ENCODE measurements around the gene OPCML. TPM values are rescaled to one million over a fixed set of nuclear protein-coding genes. Genes with fewer than 3 reads are reported as not detected.
"Not testable (repeated sequence)": the region's sequence is repeated elsewhere in the genome, so short reads cannot be mapped to it uniquely, and the experiment has no call there.

Gene OPCML
- total RNA-seq, 1 donor from 2014 or later, result not detected

DNA sequence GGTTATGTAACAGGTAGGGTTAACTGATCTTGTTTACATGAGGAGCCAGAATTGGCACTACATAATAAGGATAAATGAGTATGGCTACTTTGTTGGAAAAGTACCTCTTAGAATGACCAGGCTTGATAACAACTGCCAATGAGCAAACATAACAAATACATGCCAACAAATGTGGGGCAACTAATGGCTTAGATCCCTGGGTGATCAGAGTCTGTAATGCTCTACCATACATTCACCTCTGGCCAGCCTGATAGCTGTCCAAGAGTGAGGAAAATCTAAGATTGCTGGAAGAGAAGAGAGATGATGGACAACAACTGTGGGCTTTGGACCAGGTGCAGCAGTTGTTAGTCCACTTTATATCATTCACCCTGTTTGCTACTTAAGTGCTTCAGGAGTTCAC is 1136.9 kb downstream of the OPCML start:
- intact Hi-C loops (cut with DNase I), result no loop called here
- Histone ChIP-seq H3K27me3 (no peaks in the 10 kb centered on the region), H3K4me1 (no peaks in the 10 kb centered on the region), H3K9me3 (peaks cover 0 to 5% of the 10 kb centered on the region in 2 donors), H3K4me3 (no peak overlapping the region), H3K36me3 (no peaks in the 10 kb centered on the region), H3K27ac (no peak overlapping the region)
- TF ChIP-seq, protein P1, sequence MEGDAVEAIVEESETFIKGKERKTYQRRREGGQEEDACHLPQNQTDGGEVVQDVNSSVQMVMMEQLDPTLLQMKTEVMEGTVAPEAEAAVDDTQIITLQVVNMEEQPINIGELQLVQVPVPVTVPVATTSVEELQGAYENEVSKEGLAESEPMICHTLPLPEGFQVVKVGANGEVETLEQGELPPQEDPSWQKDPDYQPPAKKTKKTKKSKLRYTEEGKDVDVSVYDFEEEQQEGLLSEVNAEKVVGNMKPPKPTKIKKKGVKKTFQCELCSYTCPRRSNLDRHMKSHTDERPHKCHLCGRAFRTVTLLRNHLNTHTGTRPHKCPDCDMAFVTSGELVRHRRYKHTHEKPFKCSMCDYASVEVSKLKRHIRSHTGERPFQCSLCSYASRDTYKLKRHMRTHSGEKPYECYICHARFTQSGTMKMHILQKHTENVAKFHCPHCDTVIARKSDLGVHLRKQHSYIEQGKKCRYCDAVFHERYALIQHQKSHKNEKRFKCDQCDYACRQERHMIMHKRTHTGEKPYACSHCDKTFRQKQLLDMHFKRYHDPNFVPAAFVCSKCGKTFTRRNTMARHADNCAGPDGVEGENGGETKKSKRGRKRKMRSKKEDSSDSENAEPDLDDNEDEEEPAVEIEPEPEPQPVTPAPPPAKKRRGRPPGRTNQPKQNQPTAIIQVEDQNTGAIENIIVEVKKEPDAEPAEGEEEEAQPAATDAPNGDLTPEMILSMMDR (IDR thresholded peaks at IDR 0.05), result no peak
- DNase-seq (ENCODE audit: low spot score in 2 of 2), result no peak

DNA sequence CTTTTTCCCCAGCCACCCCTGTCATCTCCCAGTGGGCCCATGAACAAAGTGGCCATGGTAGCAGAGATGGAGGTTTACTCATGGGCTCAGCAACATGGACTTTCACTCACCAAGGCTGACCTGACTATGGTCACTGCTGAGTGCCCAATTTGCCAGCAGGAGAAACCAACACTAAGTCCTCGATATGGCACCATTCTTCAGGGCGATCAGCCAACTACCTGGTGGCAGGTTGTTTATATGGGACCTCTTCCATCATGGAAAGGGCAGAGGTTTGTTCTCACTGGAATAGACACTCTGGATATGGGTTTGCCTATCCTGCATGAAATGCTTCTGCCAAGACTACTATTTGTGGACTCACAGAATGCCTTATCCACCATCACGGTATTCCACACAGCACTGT is 1152.8 kb downstream of the OPCML start:
- Histone ChIP-seq H3K9me3 (no peaks in the 10 kb centered on the region), H3K36me3 (no peaks in the 10 kb centered on the region), H3K4me1 (no peaks in the 10 kb centered on the region), H3K4me3 (no peak overlapping the region), H3K27ac (no peak overlapping the region), H3K27me3 (no peaks in the 10 kb centered on the region)
- TF ChIP-seq, protein P1 (IDR thresholded peaks at IDR 0.05), result no peak
- no peak for DNase-seq (ENCODE audit: low spot score in 2 of 2)
- intact Hi-C loops (cut with DNase I), result no loop called here

DNA sequence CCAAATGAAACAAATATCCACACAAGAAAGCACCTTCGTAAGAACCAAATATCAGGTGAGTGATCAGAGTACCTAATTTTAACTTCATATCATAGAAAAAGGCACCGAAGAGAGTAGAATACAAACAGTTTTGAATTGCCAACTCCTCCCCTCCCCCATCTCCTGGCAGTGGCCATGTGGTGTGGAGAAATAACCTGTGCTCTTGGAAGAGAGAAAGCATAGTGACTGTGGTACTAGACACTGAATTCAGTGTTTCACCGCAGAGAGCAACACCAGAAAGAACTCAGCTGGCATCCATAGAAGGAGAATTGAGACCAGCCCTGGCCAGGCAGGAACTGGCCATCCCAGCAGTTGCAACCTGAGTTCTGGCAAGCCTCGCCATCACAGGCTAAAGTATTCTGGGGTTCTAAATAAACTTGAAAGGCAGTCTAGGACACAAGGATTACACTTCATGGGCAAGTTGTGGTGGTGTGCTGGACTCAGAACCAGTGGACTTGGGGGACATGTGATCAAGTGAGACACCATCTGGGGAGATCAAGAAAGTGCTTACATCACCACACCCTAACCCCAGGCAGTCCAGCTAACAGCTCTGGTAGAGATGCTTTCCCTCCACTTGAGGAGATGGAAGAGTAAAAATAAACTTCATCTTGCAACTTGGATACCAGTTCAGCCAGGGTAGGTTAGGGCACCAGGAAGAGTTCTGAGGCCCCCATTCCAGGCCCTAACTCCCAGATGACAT is 1158.7 kb downstream of the OPCML start:
- intact Hi-C loops (cut with DNase I), result no loop called here
- TF ChIP-seq, protein P1 (IDR thresholded peaks at IDR 0.05), result no peak
- Histone ChIP-seq H3K4me3 (no peak overlapping the region), H3K27me3 (no peaks in the 10 kb centered on the region), H3K27ac (no peak overlapping the region), H3K36me3 (no peaks in the 10 kb centered on the region), H3K4me1 (no peaks in the 10 kb centered on the region), H3K9me3 (no peaks in the 10 kb centered on the region)
- DNase-seq (ENCODE audit: low spot score in 2 of 2), result no peak

DNA sequence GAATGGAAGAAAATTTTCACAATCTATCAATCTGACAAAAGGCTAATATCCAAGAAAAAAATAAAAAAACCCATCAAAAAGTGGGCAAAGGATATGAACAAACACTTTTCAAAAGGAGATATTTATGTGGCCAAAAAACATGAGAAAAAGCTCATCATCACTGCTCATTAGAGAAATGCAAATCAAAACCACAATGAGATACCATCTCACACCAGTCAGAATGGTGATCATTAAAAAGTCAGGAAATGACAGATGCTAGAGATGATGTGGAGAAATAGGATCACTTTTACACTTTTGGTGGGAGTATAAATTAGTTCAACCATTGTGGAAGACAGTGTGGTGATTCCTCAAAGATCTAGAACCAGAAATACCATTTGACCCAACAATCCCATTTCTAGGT is 1162.2 kb downstream of the OPCML start:
- H3K9me3 ChIP-seq; intact Hi-C loops (cut with DNase I); H3K4me1 ChIP-seq; H3K27me3 ChIP-seq; H3K36me3 ChIP-seq; H3K4me3 ChIP-seq; DNase-seq (ENCODE audit: low spot score in 2 of 2); H3K27ac ChIP-seq: not testable (repeated sequence)

DNA sequence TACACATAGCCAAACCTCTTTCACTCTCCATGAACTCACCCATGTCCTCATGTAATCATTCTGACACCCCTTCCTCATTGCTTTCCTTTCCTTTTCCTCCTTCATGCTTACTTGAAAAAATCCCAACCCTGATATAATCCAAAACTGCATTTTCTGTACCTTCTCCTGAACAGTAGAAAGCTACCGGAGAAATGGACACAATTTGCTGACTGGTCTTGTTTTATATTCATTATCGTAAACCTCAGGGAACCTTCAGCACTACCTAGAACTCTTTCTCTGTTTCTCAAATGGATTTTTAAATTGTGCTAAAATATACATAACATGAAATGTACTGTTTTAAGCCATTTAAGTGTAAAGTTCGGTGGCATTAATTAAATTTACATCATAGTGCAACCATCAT is 1165.0 kb downstream of the OPCML start:
- H3K27ac ChIP-seq, result no peak overlapping the region
- H3K4me3 ChIP-seq, result no peak overlapping the region
- H3K27me3 ChIP-seq, result no peaks in the 10 kb centered on the region
- TF ChIP-seq, protein P1 (IDR thresholded peaks at IDR 0.05), result no peak
- no peaks in the 10 kb centered on the region for H3K9me3 ChIP-seq
- intact Hi-C loops (cut with DNase I), result no loop called here
- H3K4me1 ChIP-seq, result no peaks in the 10 kb centered on the region
- DNase-seq (ENCODE audit: low spot score in 2 of 2), result no peak
- no peaks in the 10 kb centered on the region for H3K36me3 ChIP-seq

DNA sequence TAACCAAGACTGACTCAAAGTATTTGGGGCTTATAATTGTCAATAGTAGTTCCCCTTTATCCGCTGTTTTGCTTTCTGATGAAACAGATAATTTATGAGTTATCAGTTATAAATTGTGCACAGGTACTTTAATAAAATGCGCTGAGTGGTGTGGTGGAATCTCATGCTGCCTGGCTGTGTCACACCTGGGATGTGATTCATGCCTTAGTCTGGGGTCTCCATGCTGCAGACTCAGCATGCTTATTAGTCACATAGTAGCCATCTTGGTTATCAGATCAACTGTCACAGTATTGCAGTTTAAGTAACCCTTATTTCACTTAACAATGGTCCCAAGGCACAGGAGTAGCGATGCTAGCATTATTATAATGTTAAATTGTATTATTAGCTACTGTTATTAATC is 1166.7 kb downstream of the OPCML start:
- DNase-seq (ENCODE audit: low spot score in 2 of 2), result no peak
- Histone ChIP-seq H3K27me3 (no peaks in the 10 kb centered on the region), H3K36me3 (no peaks in the 10 kb centered on the region), H3K9me3 (no peaks in the 10 kb centered on the region), H3K27ac (no peak overlapping the region), H3K4me1 (no peaks in the 10 kb centered on the region), H3K4me3 (no peak overlapping the region)
- TF ChIP-seq, protein P1 (IDR thresholded peaks at IDR 0.05), result no peak
- intact Hi-C loops (cut with DNase I), result no loop called here
